Lower leg skin (tissue), 4 donors: ENCODE measurements around the gene TSPO2. TPM values are rescaled to one million over a fixed set of nuclear protein-coding genes. Genes with fewer than 3 reads are reported as not detected.

Experiments
- DNase-seq, 2 donors: peaks; one replicate each; pipeline ENCODE4 v3.0.0-alpha.2; 2019; ENCODE audit warnings: low spot score in 2 of 2
- H3K4me3 ChIP-seq: fragments of 200-600 bp; sonication (generic); 2 replicates; pipeline ENCODE4 v1.5.1; 2017; ENCODE audit warnings: mild to moderate bottlenecking, low read depth; ENCODE audit not compliant: poor library complexity, severe bottlenecking
- CTCF ChIP-seq, 3 donors: fragments of 450-650 bp; IDR thresholded peaks; one replicate each; pipeline ENCODE4 v1.5.1; 2016; ENCODE audit warnings: antibody characterized with exemption in 3 of 3, mild to moderate bottlenecking in 3 of 3, moderate library complexity in 2 of 3
- POLR2A ChIP-seq, 2 donors: fragments of 450-650 bp; IDR thresholded peaks; one replicate each; pipeline ENCODE4 v1.6.1; 2016 to 2017; ENCODE audit warnings: antibody characterized with exemption in 2 of 2, mild to moderate bottlenecking in 1 of 2, moderate library complexity in 1 of 2
- WGBS, 2 donors: methylation state at CpG; one replicate each; pipeline ENCODE4 v1.1.5; 2018; 5-methylcytosine and 5-hydroxymethylcytosine counted together
- intact Hi-C: fragments of 100-400 bp; cut with DNase I; formaldehyde crosslinking; loops from one replicate; pipeline ENCODE4 v1.15.0; 2023; ENCODE audit warnings: low total_unique reads
- total RNA-seq, 4 donors: library from RNA; depleted of rRNA; stranded (reverse); fragments of >200 nt; gene quantifications; one replicate each; pipeline ENCODE4 v1.1.0, GENCODE V29; 2016

TSPO2 gene
- total RNA-seq, 4 donors from 2014 or later: not detected

- peak within 1 kb of the TSS; percentile 98 for H3K4me3 ChIP-seq
- TF ChIP-seq CTCF (IDR thresholded peaks at IDR 0.05) (no peak), POLR2A (IDR thresholded peaks at IDR 0.05) (peak in 1 of 2 donors; percentile 68)
- WGBS, 2 donors: 0 to 1% methylated on average over 46 to 55 of the region's 63 CpGs
- DNase-seq: peak; percentile 99 to 100
- intact Hi-C loops: no loop called here
Measured at GRCh38 chr6:41071923-41072835, 29.9 kb downstream of the TSPO2 start, which contains the start of gene OARD1. Gene OARD1 (minus strand): TSS chr6:41072356. CDS start chr6:41071634, 722 bp downstream.

- peak within 1 kb of the TSS; percentile 98 for H3K4me3 ChIP-seq
- WGBS, 2 donors: 0 to 1% methylated on average over 16 to 20 of the region's 37 CpGs
- intact Hi-C loops: no loop called here
- peak in 1 of 2 donors; percentile 100 for DNase-seq
- TF ChIP-seq POLR2A (IDR thresholded peaks at IDR 0.05) (no peak), CTCF (IDR thresholded peaks at IDR 0.05) (no peak)
Measured at GRCh38 chr6:41072836-41073202, 30.6 kb downstream of the TSPO2 start, which contains the start of gene NFYA. Gene NFYA (plus strand): TSS chr6:41072974. CDS start chr6:41079090, 6,116 bp downstream.

- TF ChIP-seq POLR2A (IDR thresholded peaks at IDR 0.05) (peak in 1 of 2 donors; percentile 84), CTCF (IDR thresholded peaks at IDR 0.05) (no peak)
- intact Hi-C loops: no loop called here
- WGBS, 2 donors: 1% methylated on average over 31 to 40 of the region's 74 CpGs
Measured at GRCh38 chr6:41073203-41073967, 31.1 kb downstream of the TSPO2 start.

GRCh38 chr6:41073968-41074691, 31.9 kb downstream of the TSPO2 start:
- no peak for DNase-seq
- TF ChIP-seq POLR2A (IDR thresholded peaks at IDR 0.05) (no peak), CTCF (IDR thresholded peaks at IDR 0.05) (no peak)
- WGBS, 2 donors: 3 to 4% methylated on average over 11 of the region's 11 CpGs
- peak overlapping the region; percentile 98 for H3K4me3 ChIP-seq
- intact Hi-C loops: no loop called here

More at GRCh38 chr6:41073203-41073967, 31.1 kb downstream of the TSPO2 start:
- peak; percentile 83 to 96 for DNase-seq
- H3K4me3 ChIP-seq: peak overlapping the region; percentile 98

- no peak overlapping the region for H3K4me3 ChIP-seq
- no peak for DNase-seq
- TF ChIP-seq CTCF (IDR thresholded peaks at IDR 0.05): no peak
- no peak for TF ChIP-seq POLR2A (IDR thresholded peaks at IDR 0.05)
- intact Hi-C loops: no loop called here
- 34 to 36% methylated on average over 11 of the region's 11 CpGs for WGBS, 2 donors
Measured at GRCh38 chr6:41074692-41075436, 32.6 kb downstream of the TSPO2 start.
